Peyer's patch (tissue), 4 donors: ENCODE data around the gene NTRK2.

ENCODE experiments used
- CTCF ChIP-seq, 6 experiments: fragments of 450-650 bp in 4 of 6; fragments of 200-600 bp in 2 of 6; sonication (generic) in 1 of 6; IDR thresholded peaks; one replicate each; pipeline ENCODE4 v1.5.1; 2017 to 2019; ENCODE audit warnings: antibody characterized with exemption in 6 of 6, mild to moderate bottlenecking in 3 of 6, moderate library complexity in 1 of 6
- POLR2A ChIP-seq, 2 donors: fragments of 450-650 bp; IDR thresholded peaks; one replicate each; pipeline ENCODE4 v1.5.1; 2017; ENCODE audit warnings: antibody characterized with exemption in 2 of 2, mild to moderate bottlenecking in 2 of 2, moderate library complexity in 2 of 2

GRCh38 chr9:85025638-85026037, 356.1 kb downstream of the NTRK2 start:
- TF ChIP-seq POLR2A (IDR thresholded peaks at IDR 0.05) (no peak), CTCF (IDR thresholded peaks at IDR 0.05) (no peak)
